Endothelial cell of umbilical vein (primary cell): ENCODE results near the gene ZNF729. TPM values are rescaled to one million over a fixed set of nuclear protein-coding genes. Genes with fewer than 3 reads are reported as not detected.
"Not testable (repeated sequence)": the region's sequence is repeated elsewhere in the genome, so short reads cannot be mapped to it uniquely, and the experiment has no call there.

Experiments used
- BruUV-seq: library from RNA; stranded (reverse); fragments of 400-500 nt; replicated peaks from 2 replicates; lab custom pipeline; 2021; lab: Mats Ljungman, UMichigan
- CTCF ChIA-PET: fragments of 300-600, 350-600 bp; sonication (Branson Sonifier 250); formaldehyde crosslinking; loops from one replicate; lab custom pipeline; 2021; ENCODE audit warnings: antibody characterized with exemption, inconsistent platforms; lab: Charles Lee
- POLR2A ChIA-PET: fragments of 300-600, 350-600 bp; sonication (Branson Sonifier 250); formaldehyde crosslinking; loops from one replicate; lab custom pipeline; 2021; ENCODE audit warnings: antibody characterized with exemption, inconsistent platforms; lab: Charles Lee
- DNase-seq: peaks from one replicate; pipeline ENCODE4 v3.0.0-alpha.2; 2011; ENCODE audit warnings: low read depth, low spot score
- FAIRE-seq: peaks from 2 replicates; lab custom pipeline; 2011; peaks lifted over from hg19 to GRCh38; lab: Jason Lieb, UNC
- H2AFZ ChIP-seq: 2 replicates; pipeline ENCODE4 v1.6.0; 2012; ENCODE audit warnings: low read depth, low read length, control low read depth, inconsistent platforms
- H3K27ac ChIP-seq: 2 replicates; pipeline ENCODE4 v1.5.1; 2011; ENCODE audit warnings: low read depth, mild to moderate bottlenecking, control low read depth, low read length, moderate library complexity; ENCODE audit not compliant: insufficient read depth
- H3K27me3 ChIP-seq, 2 experiments: 2 replicates each; pipeline versions ENCODE4 v1.6.0 to v1.6.1; 2011; ENCODE audit warnings: low read length in 2 of 2, mixed read lengths in 1 of 2; ENCODE audit not compliant: control insufficient read depth in 2 of 2, insufficient read depth in 2 of 2
- H3K36me3 ChIP-seq, 2 experiments: 2 replicates in 1 of 2; 3 replicates in 1 of 2; pipeline ENCODE4 v1.5.1; 2011; ENCODE audit warnings: low read length in 2 of 2, mild to moderate bottlenecking in 1 of 2, moderate library complexity in 1 of 2; ENCODE audit not compliant: control insufficient read depth in 2 of 2, insufficient read depth in 2 of 2; ENCODE audit errors: extremely low read depth in 1 of 2
- H3K4me1 ChIP-seq: 3 replicates; pipeline ENCODE4 v1.5.1; 2011; ENCODE audit warnings: mild to moderate bottlenecking, low read length; ENCODE audit not compliant: control insufficient read depth, insufficient read depth; ENCODE audit errors: extremely low read depth
- H3K4me2 ChIP-seq: 2 replicates; pipeline ENCODE4 v1.6.1; 2011; ENCODE audit warnings: low read length, control low read depth, mixed read lengths; ENCODE audit not compliant: insufficient read depth
- H3K4me3 ChIP-seq, 3 experiments: fragments of 200-600 bp in 1 of 3; sonication (generic), shearing (Covaris generic) in 1 of 3; replicated peaks in 1 of 3; 2 replicates each; pipeline ENCODE4 v1.5.1; 2011 to 2016; ENCODE audit warnings: control low read depth in 3 of 3, low read length in 3 of 3, mild to moderate bottlenecking in 2 of 3, inconsistent platforms in 1 of 3, low read depth in 1 of 3, moderate library complexity in 1 of 3; ENCODE audit not compliant: insufficient read depth in 1 of 3
- H3K79me2 ChIP-seq: 2 replicates; pipeline ENCODE4 v1.6.0; 2012; ENCODE audit warnings: low read length, inconsistent platforms; ENCODE audit not compliant: control insufficient read depth, insufficient read depth
- H3K9ac ChIP-seq: replicated peaks from 2 replicates; pipeline ENCODE3; 2011; ENCODE audit warnings: low read length, control low read depth; ENCODE audit not compliant: insufficient read depth; ENCODE audit errors: extremely low read depth
- H3K9me1 ChIP-seq: replicated peaks from 3 replicates; pipeline ENCODE4 v1.6.0; 2011; ENCODE audit warnings: mild to moderate bottlenecking, low read length; ENCODE audit not compliant: control insufficient read depth, insufficient read depth; ENCODE audit errors: extremely low read depth
- H3K9me3 ChIP-seq: replicated peaks from 2 replicates; pipeline ENCODE4 v1.5.1; 2012; ENCODE audit warnings: low read length, inconsistent platforms; ENCODE audit not compliant: control insufficient read depth, insufficient read depth
- H4K20me1 ChIP-seq: replicated peaks from 2 replicates; pipeline ENCODE3; 2011; ENCODE audit warnings: mild to moderate bottlenecking, low read length; ENCODE audit not compliant: control insufficient read depth, insufficient read depth; ENCODE audit errors: extremely low read depth
- CTCF ChIP-seq, 2 donors: IDR thresholded peaks; 1 replicate in 1 of 2; 2 replicates in 1 of 2; pipeline ENCODE4 v1.5.1; 2011; ENCODE audit warnings: low read length in 2 of 2, mild to moderate bottlenecking in 2 of 2, moderate library complexity in 2 of 2, control low read depth in 1 of 2, inconsistent platforms in 1 of 2, low read depth in 1 of 2; ENCODE audit not compliant: insufficient read depth in 1 of 2; ENCODE audit errors: extremely low read depth in 1 of 2
- EZH2 ChIP-seq: IDR thresholded peaks from 2 replicates; pipeline ENCODE4 v1.6.1; 2012; ENCODE audit warnings: borderline replicate concordance, low read depth, mild to moderate bottlenecking, moderate library complexity, low read length, inconsistent platforms; ENCODE audit not compliant: severe bottlenecking
- FOS ChIP-seq: IDR thresholded peaks from 2 replicates; pipeline ENCODE4 v1.6.1; 2011; ENCODE audit warnings: mild to moderate bottlenecking, low read length, moderate library complexity, borderline replicate concordance; ENCODE audit not compliant: insufficient read depth
- GATA2 ChIP-seq: IDR thresholded peaks from 2 replicates; pipeline ENCODE4 v1.7.0; 2011; ENCODE audit warnings: low read depth, mild to moderate bottlenecking, moderate library complexity, mixed read lengths, low read length; ENCODE audit not compliant: insufficient read length, insufficient read depth
- JUN ChIP-seq: IDR thresholded peaks from 2 replicates; pipeline ENCODE4 v1.6.1; 2011; ENCODE audit warnings: borderline replicate concordance, low read depth; ENCODE audit not compliant: insufficient read length, insufficient read depth
- MAX ChIP-seq: IDR thresholded peaks from 2 replicates; pipeline ENCODE4 v1.6.1; 2011; ENCODE audit not compliant: insufficient read depth, insufficient read length
- MYC ChIP-seq: IDR thresholded peaks from one replicate; pipeline ENCODE4 v1.6.1; 2011; ENCODE audit warnings: mild to moderate bottlenecking, low read depth, low read length
- POLR2A ChIP-seq: IDR thresholded peaks from 2 replicates; pipeline ENCODE4 v1.6.1; 2012; ENCODE audit warnings: low read depth, mild to moderate bottlenecking, control low read depth, low read length
- POLR2AphosphoS5 ChIP-seq: IDR thresholded peaks from 2 replicates; pipeline ENCODE4 v1.6.1; 2012; ENCODE audit warnings: low read depth, mild to moderate bottlenecking, control low read depth, low read length, moderate library complexity; ENCODE audit not compliant: insufficient read depth
- dilution Hi-C: fragments of 300-500 bp; cut with MboI; formaldehyde crosslinking; loops from one replicate; pipeline ENCODE4 v1.15.0; 2019; ENCODE audit warnings: low sequenced_read_pairs; ENCODE audit not compliant: extremely low pct_ligation_motif_present
- intact Hi-C: fragments of 100-400 bp; cut with micrococcal nuclease; formaldehyde crosslinking; loops from one replicate; pipeline ENCODE4 v1.10.0; 2022
- polyA plus RNA-seq, 4 experiments: library from polyadenylated mRNA; depleted of rRNA in 3 of 4; stranded (reverse) in 3 of 4; unstranded in 1 of 4; fragments of >200 nt; gene quantifications; 2 replicates each; pipeline versions ENCODE4 v1.2.1 to v1.2.3, GENCODE V29; 2011 to 2012; ENCODE audit warnings: missing spikeins in 1 of 4
- total RNA-seq: library from RNA; stranded (reverse); gene quantifications from 2 replicates; pipeline ENCODE4 v1.2.3, GENCODE V29; 2021

The ZNF729 gene
- total and polyA plus RNA-seq, 2 donors (not counting 3 experiments of a cell fraction or from before 2014, with no cell fraction given) = not detected

GRCh38 chr19:22321554-22321953 is 35.3 kb downstream of the ZNF729 start:
- H4K20me1 ChIP-seq, DNase-seq, H2AFZ ChIP-seq, H3K9me1 ChIP-seq, H3K4me1 ChIP-seq, intact Hi-C loops, H3K79me2 ChIP-seq, H3K4me3 ChIP-seq, H3K4me2 ChIP-seq, H3K36me3 ChIP-seq, FAIRE-seq, dilution Hi-C loops, H3K9ac ChIP-seq, POLR2A ChIA-PET, H3K9me3 ChIP-seq, H3K27ac ChIP-seq, BruUV-seq, CTCF ChIA-PET, H3K27me3 ChIP-seq: not testable (repeated sequence)

GRCh38 chr19:22326219-22326618 is 40.0 kb downstream of the ZNF729 start:
- no TSS peak for BruUV-seq
- Histone ChIP-seq H4K20me1 (no peaks in the 10 kb centered on the region), H3K79me2 (no peaks in the 10 kb centered on the region), H3K36me3 (no peaks in the 10 kb centered on the region), H3K4me2 (no peak overlapping the region), H3K4me3 (no peak overlapping the region), H3K9me1 (no peaks in the 10 kb centered on the region), H3K27ac (no peak overlapping the region), H2AFZ (no peak overlapping the region), H3K4me1 (no peaks in the 10 kb centered on the region), H3K9me3 (peaks cover 9% of the 10 kb centered on the region), H3K27me3 (no peaks in the 10 kb centered on the region), H3K9ac (no peak overlapping the region)
- DNase-seq (no peak), FAIRE-seq (no peak)
- ChIA-PET CTCF (no interaction called here), POLR2A (no interaction called here)
- intact Hi-C loops (no loop called here), dilution Hi-C loops (no loop called here)
- TF ChIP-seq POLR2A = no peak
- no peak for TF ChIP-seq POLR2AphosphoS5
- no peak for TF ChIP-seq MAX
- no peak for TF ChIP-seq FOS
- no peak for TF ChIP-seq JUN
- TF ChIP-seq MYC = no peak
- no peak for TF ChIP-seq CTCF (IDR thresholded peaks at IDR 0.05; ENCODE audit: extremely low read depth in 1 of 2, insufficient read depth in 1 of 2, low read depth in 1 of 2, low read length in 2 of 2)
- TF ChIP-seq GATA2 = no peak
- TF ChIP-seq EZH2 = no peak
